ENCODE results near the gene KIF17.

The KIF17 gene

GRCh38 chr1:20684651-20685050, 33.2 kb downstream of the KIF17 start:
- DNase-seq (ENCODE audit: low spot score) = no peak
- no peak for TF ChIP-seq CTCF (IDR thresholded peaks at IDR 0.05; ENCODE audit: extremely low read depth, insufficient read depth, missing control alignments)
- in situ Hi-C loops (cut with MboI; ENCODE audit: low pct_unique_long_range_greater_than_20kb, low sequenced_read_pairs, unreplicated experiment) = no loop called here

GRCh38 chr1:20684050-20684620, 33.7 kb downstream of the KIF17 start:
- no peak for TF ChIP-seq CTCF (IDR thresholded peaks at IDR 0.05; ENCODE audit: extremely low read depth, insufficient read depth, missing control alignments)
- in situ Hi-C loops (cut with MboI; ENCODE audit: low pct_unique_long_range_greater_than_20kb, low sequenced_read_pairs, unreplicated experiment) = no loop called here
- no peak for DNase-seq (ENCODE audit: low spot score)

- TF ChIP-seq CTCF (IDR thresholded peaks at IDR 0.05; ENCODE audit: extremely low read depth, insufficient read depth, missing control alignments) = no peak
- in situ Hi-C loops (cut with MboI; ENCODE audit: low pct_unique_long_range_greater_than_20kb, low sequenced_read_pairs, unreplicated experiment) = no loop called here
- no peak for DNase-seq (ENCODE audit: low spot score)
Measured at GRCh38 chr1:20683614-20684013, 34.2 kb downstream of the KIF17 start.

GRCh38 chr1:20682571-20683236, 35.1 kb downstream of the KIF17 start:
- no peak for TF ChIP-seq CTCF (IDR thresholded peaks at IDR 0.05; ENCODE audit: extremely low read depth, insufficient read depth, missing control alignments)
- in situ Hi-C loops (cut with MboI; ENCODE audit: low pct_unique_long_range_greater_than_20kb, low sequenced_read_pairs, unreplicated experiment) = no loop called here
- no peak for DNase-seq (ENCODE audit: low spot score)

GRCh38 chr1:20681999-20682398, 35.8 kb downstream of the KIF17 start:
- no peak for TF ChIP-seq CTCF (IDR thresholded peaks at IDR 0.05; ENCODE audit: extremely low read depth, insufficient read depth, missing control alignments)
- in situ Hi-C loops (cut with MboI; ENCODE audit: low pct_unique_long_range_greater_than_20kb, low sequenced_read_pairs, unreplicated experiment) = no loop called here
- no peak for DNase-seq (ENCODE audit: low spot score)

GRCh38 chr1:20680269-20680668, 37.5 kb downstream of the KIF17 start:
- DNase-seq (ENCODE audit: low spot score) = no peak
- in situ Hi-C loops (cut with MboI; ENCODE audit: low pct_unique_long_range_greater_than_20kb, low sequenced_read_pairs, unreplicated experiment) = no loop called here

More at GRCh38 chr1:20680269-20680668, 37.5 kb downstream of the KIF17 start:
- no peak for TF ChIP-seq CTCF (IDR thresholded peaks at IDR 0.05; ENCODE audit: extremely low read depth, insufficient read depth, missing control alignments)
